GM20000 (cell line): ENCODE results near the gene HSPA12A.

Source experiments
- DNase-seq: peaks from one replicate; pipeline ENCODE4 v3.0.0; 2012; ENCODE audit warnings: low spot score
- TF ChIP-seq, protein P1 (sequence below): IDR thresholded peaks from 2 replicates; pipeline ENCODE4 v1.5.1; 2012; ENCODE audit warnings: mild to moderate bottlenecking, control low read depth; ENCODE audit errors: extremely low read depth, missing control alignments

The HSPA12A gene

DNA sequence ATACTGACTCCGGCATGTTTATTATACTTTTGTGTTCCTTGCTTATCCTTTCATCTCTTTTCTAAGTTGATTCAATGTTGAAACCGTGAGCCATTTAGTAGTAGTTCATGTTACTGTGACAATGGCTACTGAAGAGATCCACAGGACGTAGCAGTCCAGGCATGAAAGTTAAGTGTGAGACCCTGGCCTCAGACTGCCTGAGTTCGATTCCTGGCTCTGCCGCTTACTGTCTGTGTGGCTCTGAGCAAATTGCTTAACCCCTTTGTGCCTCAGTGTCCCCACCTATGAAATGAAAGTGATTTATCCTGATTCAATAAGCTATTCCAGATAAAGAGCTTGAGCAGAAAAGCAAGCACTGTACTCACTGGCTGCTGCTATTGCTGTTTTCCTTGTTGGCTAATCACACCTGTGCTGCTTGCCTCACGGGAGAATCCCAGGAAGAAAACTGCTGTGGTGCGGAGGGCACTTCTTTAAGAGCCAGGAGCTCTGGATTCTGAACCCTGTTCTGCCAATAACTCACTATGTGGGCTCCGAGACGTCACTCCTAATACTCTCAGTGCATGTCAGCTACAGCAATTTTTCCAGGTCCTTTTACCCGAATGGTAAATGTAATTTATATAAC, 83.2 kb downstream of the HSPA12A start:
- TF ChIP-seq, protein P1, sequence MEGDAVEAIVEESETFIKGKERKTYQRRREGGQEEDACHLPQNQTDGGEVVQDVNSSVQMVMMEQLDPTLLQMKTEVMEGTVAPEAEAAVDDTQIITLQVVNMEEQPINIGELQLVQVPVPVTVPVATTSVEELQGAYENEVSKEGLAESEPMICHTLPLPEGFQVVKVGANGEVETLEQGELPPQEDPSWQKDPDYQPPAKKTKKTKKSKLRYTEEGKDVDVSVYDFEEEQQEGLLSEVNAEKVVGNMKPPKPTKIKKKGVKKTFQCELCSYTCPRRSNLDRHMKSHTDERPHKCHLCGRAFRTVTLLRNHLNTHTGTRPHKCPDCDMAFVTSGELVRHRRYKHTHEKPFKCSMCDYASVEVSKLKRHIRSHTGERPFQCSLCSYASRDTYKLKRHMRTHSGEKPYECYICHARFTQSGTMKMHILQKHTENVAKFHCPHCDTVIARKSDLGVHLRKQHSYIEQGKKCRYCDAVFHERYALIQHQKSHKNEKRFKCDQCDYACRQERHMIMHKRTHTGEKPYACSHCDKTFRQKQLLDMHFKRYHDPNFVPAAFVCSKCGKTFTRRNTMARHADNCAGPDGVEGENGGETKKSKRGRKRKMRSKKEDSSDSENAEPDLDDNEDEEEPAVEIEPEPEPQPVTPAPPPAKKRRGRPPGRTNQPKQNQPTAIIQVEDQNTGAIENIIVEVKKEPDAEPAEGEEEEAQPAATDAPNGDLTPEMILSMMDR, result no peak
- DNase-seq, result no peak

DNA sequence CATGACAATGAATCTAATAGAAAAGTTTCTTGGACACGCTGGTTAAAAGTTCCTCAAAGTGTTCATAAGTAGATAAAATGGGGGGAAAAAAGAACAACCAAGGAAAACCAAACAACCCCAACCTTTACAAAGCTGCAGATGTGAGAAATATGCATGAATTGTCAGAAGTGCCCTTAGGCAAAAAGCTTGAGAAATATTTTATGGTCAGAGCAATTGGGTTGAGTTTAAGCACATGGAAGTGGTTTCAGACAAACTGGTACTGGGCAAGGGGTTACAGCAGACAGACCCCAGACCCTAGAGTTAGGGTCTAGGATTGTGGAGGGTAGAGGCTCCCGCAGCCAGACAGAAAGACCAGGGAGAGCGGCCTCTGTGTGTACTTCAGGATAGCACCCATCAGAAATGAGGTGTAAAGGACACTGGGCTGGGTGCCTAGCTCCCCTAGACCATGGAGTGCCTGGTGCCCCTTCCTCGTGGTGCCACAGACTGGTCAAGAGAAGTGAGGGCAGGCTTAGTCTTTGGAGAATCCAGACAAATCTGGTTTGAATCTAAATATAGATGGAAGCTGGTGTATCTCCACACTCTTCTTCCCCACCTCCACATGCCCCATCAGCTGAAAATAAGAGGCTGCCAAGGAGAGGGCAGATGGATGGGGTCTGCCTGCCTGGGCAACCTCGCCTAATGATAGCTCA, 84.4 kb downstream of the HSPA12A start:
- no peak for DNase-seq
- TF ChIP-seq, protein P1, result no peak

DNA sequence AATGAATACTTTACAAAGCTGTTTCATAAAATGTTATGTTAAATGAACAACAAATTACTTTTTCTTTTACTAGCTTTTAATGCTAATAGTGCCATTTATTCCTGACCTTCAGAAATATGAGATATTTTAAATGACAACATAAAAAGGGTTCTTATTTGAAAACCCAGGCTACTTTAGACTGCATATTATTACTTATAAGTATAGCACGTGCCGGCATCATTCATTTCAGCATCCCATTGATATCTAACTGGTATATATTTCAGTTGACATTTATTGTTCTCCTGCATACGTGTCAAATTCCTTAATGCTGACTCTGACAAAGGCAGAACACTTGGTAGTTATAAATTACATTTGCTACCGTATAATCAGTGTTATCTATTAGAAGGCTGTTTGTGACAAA, 86.3 kb downstream of the HSPA12A start:
- TF ChIP-seq, protein P1, result no peak
- no peak for DNase-seq

DNA sequence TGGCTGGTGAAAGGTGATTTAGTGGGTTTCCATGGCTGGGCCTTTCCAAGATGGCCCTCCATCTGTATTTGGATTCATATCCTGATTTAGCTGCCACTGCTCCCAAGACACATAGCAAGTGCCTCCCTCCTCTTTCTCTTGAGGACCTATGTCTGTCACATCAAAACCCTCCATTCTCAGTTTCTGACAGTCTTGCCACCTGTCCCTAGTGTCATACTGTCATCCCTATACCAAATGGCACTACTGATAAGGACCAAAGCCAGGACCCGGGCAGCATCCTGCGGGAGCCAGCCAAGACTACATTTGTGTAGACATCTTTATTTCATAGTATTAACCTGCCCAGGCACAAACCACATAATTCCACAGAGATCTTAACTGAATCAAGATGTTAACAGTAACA, 86.8 kb downstream of the HSPA12A start:
- no peak for DNase-seq
- TF ChIP-seq, protein P1, result no peak

DNA sequence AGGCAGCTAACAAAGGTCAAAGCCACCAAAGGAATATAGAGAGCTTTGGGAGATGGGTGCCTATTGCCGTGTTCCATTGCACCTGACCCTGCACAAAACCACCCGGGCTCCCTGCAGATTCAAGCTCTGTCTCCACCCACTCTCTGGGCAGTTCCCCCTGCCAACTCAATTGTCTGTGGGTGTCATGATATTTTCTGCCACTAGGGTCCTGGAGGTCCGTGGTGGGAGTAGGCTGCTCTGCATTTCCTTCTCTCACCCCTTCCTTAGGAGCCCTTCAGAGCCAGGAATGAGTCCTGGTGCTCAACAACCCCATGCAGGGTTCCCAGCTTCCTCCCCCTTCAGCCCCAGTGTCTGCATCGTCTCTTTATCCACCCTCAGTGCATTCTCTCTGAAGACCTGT, 87.5 kb downstream of the HSPA12A start:
- no peak for DNase-seq
- TF ChIP-seq, protein P1, result no peak

DNA sequence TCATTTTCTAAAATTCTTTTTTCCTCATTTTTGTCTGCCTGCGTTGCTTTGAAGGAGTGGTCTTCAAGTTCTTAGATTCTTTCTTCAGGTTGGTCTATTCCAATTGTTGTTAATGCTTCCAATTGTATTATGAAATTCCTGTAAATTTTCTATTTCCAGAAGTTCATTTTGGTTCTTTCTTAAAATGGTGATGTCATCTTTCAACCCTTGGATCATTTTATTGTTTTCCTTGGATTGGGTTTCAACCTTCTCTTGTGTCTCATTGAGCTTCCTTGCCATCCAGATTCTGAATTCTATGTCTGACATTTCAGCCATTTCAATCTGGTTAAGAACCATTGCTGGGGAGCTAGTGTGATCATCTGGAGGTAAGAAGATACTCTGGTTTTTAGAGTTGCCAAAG, 88.5 kb downstream of the HSPA12A start:
- DNase-seq, result no peak
- TF ChIP-seq, protein P1, result no peak

DNA sequence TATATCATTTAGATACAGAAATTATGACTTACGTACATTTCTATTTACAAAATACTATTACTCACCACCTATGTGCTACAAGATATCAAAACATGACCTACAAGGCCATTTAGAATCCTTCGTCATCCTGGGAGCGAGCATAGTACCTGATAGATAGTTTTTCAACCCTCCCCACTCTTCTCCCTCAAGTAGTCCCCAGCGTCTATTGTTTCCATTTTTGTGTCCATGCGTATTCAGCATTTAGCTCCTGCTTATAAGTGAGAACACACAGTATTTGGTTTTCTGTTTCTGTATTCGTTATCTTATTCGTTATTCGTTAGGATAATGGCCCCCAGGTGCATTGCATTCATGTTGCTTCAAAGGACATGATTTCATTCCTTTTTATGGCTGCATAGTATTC, 93.5 kb downstream of the HSPA12A start:
- TF ChIP-seq, protein P1, result no peak
- DNase-seq, result no peak
